LHCN-M2 (cell line): Measurements from ENCODE around the gene PROSER1. TPM values are rescaled to one million over a fixed set of nuclear protein-coding genes. Genes with fewer than 3 reads are reported as not detected.

Experiments used
- total RNA-seq: library from RNA; depleted of rRNA; stranded (reverse); fragments of >200 nt; gene quantifications from 2 replicates; pipeline ENCODE4 v1.2.3, GENCODE V29; 2014; rRNA removed

Gene PROSER1
- total RNA-seq, 1 experiment from 2014 or later, result 12.4 TPM

Other genes starting within 250 kb of the PROSER1 start
- not detected in 2 replicates for gene STOML3, start 47.3 kb downstream of the PROSER1 start, total RNA-seq
- gene NHLRC3, start 367 bp upstream of the PROSER1 start, total RNA-seq, result 10.3 and 11.9 TPM in 2 replicates